Duodenal mucosa (tissue), 2 donors: ENCODE measurements around the gene RPAP3.

Experiments used
- H3K27ac ChIP-seq: one replicate; pipeline ENCODE4 v1.7.0; 2013; ENCODE audit warnings: low read depth, low read length
- H3K27me3 ChIP-seq, 2 donors: one replicate each; pipeline ENCODE4 v1.7.0; 2013; ENCODE audit warnings: low read length in 2 of 2, control low read depth in 1 of 2; ENCODE audit not compliant: insufficient read depth in 2 of 2, control insufficient read depth in 1 of 2
- H3K36me3 ChIP-seq, 2 donors: one replicate each; pipeline ENCODE4 v1.7.0; 2013; ENCODE audit warnings: low read length in 2 of 2, control low read depth in 1 of 2; ENCODE audit not compliant: insufficient read depth in 2 of 2, control insufficient read depth in 1 of 2
- H3K4me1 ChIP-seq, 2 donors: one replicate each; pipeline ENCODE4 v1.7.0; 2013; ENCODE audit warnings: low read length in 2 of 2, control low read depth in 1 of 2; ENCODE audit not compliant: insufficient read depth in 2 of 2, control insufficient read depth in 1 of 2
- H3K4me3 ChIP-seq, 2 donors: one replicate each; pipeline ENCODE4 v1.7.0; 2013; ENCODE audit warnings: low read length in 2 of 2, low read depth in 1 of 2
- H3K9ac ChIP-seq, 2 donors: one replicate each; pipeline ENCODE4 v1.7.0; 2013; ENCODE audit warnings: low read length in 2 of 2, low read depth in 1 of 2
- H3K9me3 ChIP-seq, 2 donors: one replicate each; pipeline ENCODE4 v1.7.0; 2013; ENCODE audit warnings: low read length in 2 of 2, control low read depth in 1 of 2; ENCODE audit not compliant: control insufficient read depth in 1 of 2

Gene RPAP3

DNA sequence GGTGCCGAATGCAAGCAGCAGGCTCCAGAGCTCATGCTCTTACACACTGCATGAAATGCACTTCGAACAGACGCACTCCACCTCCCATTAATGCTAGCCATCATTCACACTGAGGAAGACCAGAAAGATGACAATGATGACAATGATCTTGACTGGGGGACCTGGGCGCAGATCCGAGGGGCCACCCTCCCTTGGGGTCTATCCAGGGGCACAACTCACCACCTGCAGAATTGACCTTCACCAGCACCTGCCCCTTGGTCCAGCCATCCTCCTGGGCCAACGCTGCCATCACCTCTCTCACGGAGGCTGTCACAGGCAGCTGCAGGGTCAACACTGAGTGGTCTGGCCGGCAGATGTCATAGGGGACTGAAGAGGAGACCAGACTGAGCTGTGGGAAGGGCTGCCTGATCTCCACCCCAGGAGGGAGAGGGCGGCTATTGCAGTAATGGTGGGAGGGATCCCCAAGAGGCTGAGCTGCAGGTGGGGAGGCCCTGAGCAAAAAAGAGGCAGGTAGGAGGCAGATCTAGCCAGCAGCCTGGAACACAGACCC lies 37.6 kb upstream of the RPAP3 start:
- no peaks in the 10 kb centered on the region for H3K36me3 ChIP-seq
- peaks cover 24 to 33% of the 10 kb centered on the region in 2 donors for H3K4me1 ChIP-seq
- no peak overlapping the region for H3K9ac ChIP-seq
- no peaks in the 10 kb centered on the region for H3K9me3 ChIP-seq
- no peak overlapping the region for H3K27ac ChIP-seq
- peak overlapping the region in 1 of 2 donors; percentile 9 for H3K4me3 ChIP-seq
- no peaks in the 10 kb centered on the region for H3K27me3 ChIP-seq

DNA sequence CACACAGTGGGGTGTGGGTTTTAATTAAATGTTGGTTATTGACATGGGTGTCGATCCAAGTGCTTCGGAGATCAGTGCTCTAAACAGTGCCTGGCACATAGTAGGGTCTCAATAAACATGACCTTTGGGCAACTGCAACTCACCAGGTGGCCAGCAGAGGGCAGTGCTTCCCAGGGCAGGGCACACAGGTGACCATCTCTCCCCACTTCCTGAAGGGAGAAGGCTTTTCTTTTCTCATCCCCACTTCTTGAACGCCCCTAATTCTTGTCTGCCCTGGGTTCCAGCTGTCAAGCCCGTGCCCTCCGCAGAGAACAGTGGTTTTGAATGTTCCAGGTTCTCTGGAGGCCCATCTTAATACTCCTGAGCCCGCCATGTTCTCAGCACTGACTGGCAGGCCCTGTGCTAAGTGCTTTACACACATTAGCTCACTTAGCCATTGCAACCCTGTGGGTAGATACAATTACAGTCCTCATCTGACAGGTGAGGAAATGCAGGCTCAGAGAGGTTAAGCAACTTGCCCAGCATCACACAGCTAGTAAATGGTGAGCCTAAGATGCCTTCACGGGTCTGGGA lies 36.5 kb upstream of the RPAP3 start:
- Histone ChIP-seq H3K4me1 (peaks cover 25 to 43% of the 10 kb centered on the region in 2 donors), H3K36me3 (no peaks in the 10 kb centered on the region), H3K27ac (no peak overlapping the region), H3K9ac (no peak overlapping the region), H3K4me3 (no peak overlapping the region), H3K27me3 (no peaks in the 10 kb centered on the region), H3K9me3 (no peaks in the 10 kb centered on the region)

DNA sequence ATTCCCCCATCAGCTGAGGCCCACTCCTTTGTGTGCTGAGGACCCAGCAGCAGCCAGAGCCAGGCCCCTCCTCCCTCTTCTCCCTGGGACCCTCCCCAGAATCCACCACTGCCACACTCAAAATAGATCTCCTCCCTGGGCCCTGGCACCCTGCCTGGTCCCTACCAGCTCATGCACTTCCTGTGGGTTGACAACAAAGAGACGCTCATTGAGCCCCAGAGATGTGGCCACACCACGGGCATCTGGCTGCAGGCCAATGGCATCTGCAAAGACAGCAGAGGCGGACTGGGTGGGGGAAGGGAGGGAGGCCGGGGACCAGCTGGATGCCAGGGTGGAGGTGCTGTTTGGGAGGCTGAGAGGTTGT lies 35.5 kb upstream of the RPAP3 start:
- Histone ChIP-seq H3K4me3 (no peak overlapping the region), H3K9ac (no peak overlapping the region), H3K9me3 (no peaks in the 10 kb centered on the region), H3K27me3 (no peaks in the 10 kb centered on the region), H3K36me3 (no peaks in the 10 kb centered on the region), H3K4me1 (peaks cover 23 to 45% of the 10 kb centered on the region in 2 donors), H3K27ac (no peak overlapping the region)

DNA sequence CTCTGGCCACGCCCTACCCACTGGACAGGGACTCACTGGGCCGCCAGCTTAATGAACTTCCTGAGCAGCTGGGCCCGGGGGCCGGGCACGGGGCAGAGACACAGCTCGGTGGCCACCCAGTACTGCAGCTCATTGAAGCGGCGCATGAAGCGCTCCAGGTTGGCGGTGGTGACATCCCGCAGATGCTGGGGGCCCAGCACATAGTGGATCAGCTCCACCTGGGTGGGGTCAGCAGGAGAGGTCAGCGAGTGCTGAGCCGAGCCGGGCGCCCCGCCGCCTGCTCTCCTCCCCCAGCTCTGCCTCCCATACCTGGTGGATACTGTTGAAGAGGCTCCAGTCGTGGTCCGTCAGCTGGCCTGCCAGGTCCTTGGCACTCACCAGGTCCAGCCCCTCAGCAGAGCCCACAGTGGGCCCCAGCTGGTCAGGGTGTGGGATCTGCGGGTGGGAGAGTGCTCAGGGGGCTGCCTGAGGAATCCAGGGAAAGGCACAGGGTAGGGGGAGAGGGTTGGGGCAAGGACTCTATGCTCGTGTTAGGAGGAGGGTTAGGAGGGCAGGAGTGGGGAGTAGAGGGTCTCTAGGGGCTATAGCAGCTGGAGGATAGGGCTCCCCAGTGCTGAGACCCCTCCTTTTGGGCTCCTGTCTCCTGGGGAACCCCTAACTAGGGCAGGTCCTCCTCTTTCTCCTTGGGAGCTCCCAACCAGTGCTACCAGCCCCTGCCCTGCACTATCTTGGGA lies 34.9 kb upstream of the RPAP3 start:
- Histone ChIP-seq H3K4me3 (no peak overlapping the region), H3K36me3 (no peaks in the 10 kb centered on the region), H3K27me3 (no peaks in the 10 kb centered on the region), H3K9me3 (no peaks in the 10 kb centered on the region), H3K9ac (no peak overlapping the region), H3K27ac (no peak overlapping the region), H3K4me1 (peaks cover 28 to 50% of the 10 kb centered on the region in 2 donors)

DNA sequence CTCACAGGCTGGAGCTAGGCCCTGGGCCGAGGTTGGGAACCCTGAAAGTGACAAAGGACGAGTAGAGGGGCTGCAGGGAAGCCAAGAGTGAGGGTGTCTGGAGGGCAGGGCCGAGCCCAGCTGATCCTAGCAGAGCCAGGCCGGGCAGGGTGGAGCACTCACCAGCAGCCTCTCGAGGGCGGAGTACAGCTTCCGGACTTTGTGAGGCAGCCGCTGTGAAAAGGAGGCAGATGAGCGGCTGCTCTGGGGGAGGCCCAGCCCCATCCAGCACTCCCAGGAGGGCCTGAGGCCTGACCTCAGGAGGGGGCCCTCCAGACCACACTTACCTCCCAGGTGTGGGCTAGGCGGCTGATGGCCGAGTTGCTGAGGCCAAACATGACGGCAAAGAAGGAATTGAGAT lies 34.1 kb upstream of the RPAP3 start:
- Histone ChIP-seq H3K27me3 (no peaks in the 10 kb centered on the region), H3K36me3 (no peaks in the 10 kb centered on the region), H3K4me3 (peak overlapping the region in 1 of 2 donors; percentile 2), H3K9me3 (no peaks in the 10 kb centered on the region), H3K27ac (peak overlapping the region; percentile 54), H3K9ac (no peak overlapping the region), H3K4me1 (peaks cover 29 to 57% of the 10 kb centered on the region in 2 donors)

DNA sequence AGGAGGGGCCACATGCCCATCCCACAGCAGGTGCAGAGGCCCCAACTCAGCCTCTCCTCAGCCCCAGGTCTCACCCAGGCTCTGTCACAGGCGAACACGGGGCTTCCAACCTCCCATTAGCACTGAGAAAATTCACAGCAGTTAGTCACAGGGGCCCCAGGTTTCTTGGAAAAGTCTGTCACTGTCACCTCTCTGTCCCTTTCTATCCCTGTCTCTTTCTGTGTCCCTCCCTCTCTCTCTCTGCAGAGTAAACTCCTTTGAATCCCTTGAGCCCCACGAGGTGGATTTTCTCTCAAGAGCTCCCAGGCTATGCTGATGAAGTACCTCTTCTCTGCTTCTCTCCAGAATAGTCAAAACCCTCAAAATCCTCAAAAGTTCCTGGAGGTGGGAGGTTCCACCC lies 33.5 kb upstream of the RPAP3 start:
- H3K4me1 ChIP-seq, result peaks cover 29 to 59% of the 10 kb centered on the region in 2 donors
- no peaks in the 10 kb centered on the region for H3K27me3 ChIP-seq
- H3K4me3 ChIP-seq, result no peak overlapping the region
- no peak overlapping the region for H3K9ac ChIP-seq
- no peaks in the 10 kb centered on the region for H3K9me3 ChIP-seq
- no peaks in the 10 kb centered on the region for H3K36me3 ChIP-seq
- no peak overlapping the region for H3K27ac ChIP-seq

DNA sequence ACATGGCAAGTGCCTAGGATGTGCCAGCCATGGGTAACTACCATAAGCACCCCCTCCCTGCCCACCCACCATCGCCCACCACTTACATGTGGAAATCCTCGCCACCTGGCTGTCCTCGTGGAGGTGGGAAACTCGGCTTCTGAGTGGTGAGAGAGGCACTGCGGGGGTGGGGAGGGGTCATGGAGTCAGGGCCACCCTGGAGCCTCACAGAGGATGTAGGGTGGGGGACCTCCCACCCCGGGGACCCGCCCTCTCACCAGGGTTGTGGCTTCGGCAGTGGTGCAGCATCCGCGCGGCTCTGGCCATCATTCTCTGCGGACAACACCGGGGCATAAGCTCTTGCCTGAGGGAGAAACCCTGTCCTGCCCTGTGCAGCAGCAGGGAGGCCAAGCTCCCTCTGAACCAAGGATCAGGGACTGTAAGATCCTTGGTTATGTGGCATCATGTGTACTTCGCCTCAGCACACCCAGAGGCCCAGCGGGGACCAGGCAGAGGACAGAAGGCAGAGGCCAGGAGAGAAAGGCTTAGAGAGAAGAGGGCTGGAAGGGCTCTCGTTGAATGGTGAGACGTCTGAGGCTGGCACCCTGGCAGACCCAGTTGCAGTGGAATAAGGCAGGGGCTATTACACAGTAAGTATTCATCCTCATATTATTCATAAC lies 32.2 kb upstream of the RPAP3 start:
- Histone ChIP-seq H3K4me1 (peaks cover 29 to 57% of the 10 kb centered on the region in 2 donors), H3K9me3 (no peaks in the 10 kb centered on the region), H3K9ac (no peak overlapping the region), H3K27ac (no peak overlapping the region), H3K4me3 (no peak overlapping the region), H3K27me3 (no peaks in the 10 kb centered on the region), H3K36me3 (no peaks in the 10 kb centered on the region)

DNA sequence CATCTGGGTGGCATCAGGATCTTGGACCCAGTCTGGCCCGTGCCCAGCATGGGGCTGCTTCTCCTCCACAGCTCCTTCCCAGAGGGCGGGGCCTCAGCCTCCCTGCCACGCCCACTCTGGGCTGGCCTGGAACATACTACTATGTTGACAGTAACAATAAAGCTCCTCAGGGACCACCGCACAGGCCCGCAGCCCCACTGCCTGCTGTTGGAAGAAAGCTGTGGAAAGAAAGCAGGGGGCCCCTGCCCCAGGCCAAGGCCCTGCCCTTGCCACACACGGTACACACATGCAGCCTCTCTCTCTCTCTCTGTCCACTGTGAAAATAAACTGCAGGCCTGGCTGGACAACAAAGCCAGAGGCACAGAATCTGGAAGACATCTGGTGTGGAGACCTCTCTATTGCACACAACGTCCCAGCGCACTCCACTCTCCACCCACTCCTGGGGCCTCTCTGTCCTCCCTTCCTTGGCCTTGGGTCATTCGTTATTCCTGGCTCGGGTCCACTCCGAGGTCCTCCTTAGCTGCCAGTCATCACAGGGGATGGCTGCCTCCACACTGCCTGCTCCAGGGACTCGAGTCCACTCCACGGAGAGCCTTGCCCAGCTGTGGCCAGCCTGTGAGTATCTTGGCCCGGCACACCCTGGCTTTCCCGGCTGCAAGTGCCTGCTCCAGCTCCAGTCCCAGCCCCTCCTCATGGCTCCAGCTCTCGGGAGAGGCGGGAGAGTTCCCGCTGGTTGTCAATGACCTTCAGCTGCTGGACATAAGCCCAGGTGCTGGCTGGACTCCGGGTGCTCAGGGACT lies 31.2 kb upstream of the RPAP3 start:
- peaks cover 29 to 57% of the 10 kb centered on the region in 2 donors for H3K4me1 ChIP-seq
- H3K27ac ChIP-seq, result no peak overlapping the region
- no peak overlapping the region for H3K4me3 ChIP-seq
- no peaks in the 10 kb centered on the region for H3K36me3 ChIP-seq
- no peaks in the 10 kb centered on the region for H3K27me3 ChIP-seq
- no peaks in the 10 kb centered on the region for H3K9me3 ChIP-seq
- H3K9ac ChIP-seq, result no peak overlapping the region

DNA sequence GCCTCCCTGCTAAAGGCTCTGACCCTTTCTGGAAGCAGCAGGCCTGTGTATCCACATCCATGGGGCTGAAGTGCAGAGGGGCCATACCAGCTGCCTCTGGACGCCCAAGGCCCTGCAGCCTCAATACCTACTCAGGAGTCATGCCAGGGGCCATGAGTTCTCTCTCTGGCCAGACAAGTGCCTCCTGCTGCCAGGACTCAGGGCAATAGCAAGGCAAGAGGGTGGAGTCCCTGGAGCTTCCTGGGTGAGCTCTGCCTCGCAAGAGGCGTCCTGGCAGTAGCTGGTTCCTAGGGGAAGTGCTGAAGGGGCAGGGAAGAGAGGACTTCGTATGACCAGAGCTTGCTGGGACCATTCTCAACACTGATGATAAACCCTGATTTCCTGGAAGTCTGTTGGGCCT lies 30.4 kb upstream of the RPAP3 start:
- Histone ChIP-seq H3K4me1 (peaks cover 24 to 51% of the 10 kb centered on the region in 2 donors), H3K36me3 (no peaks in the 10 kb centered on the region), H3K9me3 (no peaks in the 10 kb centered on the region), H3K4me3 (no peak overlapping the region), H3K27me3 (no peaks in the 10 kb centered on the region), H3K27ac (no peak overlapping the region), H3K9ac (no peak overlapping the region)
